ENCODE data around the gene IRAG1. TPM values are rescaled to one million over a fixed set of nuclear protein-coding genes. Genes with fewer than 3 reads are reported as not detected.

The IRAG1 gene, protein sequence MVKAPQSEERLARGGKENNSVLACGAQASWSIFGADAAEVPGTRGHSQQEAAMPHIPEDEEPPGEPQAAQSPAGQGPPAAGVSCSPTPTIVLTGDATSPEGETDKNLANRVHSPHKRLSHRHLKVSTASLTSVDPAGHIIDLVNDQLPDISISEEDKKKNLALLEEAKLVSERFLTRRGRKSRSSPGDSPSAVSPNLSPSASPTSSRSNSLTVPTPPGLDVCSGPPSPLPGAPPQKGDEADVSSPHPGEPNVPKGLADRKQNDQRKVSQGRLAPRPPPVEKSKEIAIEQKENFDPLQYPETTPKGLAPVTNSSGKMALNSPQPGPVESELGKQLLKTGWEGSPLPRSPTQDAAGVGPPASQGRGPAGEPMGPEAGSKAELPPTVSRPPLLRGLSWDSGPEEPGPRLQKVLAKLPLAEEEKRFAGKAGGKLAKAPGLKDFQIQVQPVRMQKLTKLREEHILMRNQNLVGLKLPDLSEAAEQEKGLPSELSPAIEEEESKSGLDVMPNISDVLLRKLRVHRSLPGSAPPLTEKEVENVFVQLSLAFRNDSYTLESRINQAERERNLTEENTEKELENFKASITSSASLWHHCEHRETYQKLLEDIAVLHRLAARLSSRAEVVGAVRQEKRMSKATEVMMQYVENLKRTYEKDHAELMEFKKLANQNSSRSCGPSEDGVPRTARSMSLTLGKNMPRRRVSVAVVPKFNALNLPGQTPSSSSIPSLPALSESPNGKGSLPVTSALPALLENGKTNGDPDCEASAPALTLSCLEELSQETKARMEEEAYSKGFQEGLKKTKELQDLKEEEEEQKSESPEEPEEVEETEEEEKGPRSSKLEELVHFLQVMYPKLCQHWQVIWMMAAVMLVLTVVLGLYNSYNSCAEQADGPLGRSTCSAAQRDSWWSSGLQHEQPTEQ
- 15.4 and 23.8 TPM in 2 replicates for total RNA-seq (2014; rRNA removed; shearing (Covaris generic))

DNA sequence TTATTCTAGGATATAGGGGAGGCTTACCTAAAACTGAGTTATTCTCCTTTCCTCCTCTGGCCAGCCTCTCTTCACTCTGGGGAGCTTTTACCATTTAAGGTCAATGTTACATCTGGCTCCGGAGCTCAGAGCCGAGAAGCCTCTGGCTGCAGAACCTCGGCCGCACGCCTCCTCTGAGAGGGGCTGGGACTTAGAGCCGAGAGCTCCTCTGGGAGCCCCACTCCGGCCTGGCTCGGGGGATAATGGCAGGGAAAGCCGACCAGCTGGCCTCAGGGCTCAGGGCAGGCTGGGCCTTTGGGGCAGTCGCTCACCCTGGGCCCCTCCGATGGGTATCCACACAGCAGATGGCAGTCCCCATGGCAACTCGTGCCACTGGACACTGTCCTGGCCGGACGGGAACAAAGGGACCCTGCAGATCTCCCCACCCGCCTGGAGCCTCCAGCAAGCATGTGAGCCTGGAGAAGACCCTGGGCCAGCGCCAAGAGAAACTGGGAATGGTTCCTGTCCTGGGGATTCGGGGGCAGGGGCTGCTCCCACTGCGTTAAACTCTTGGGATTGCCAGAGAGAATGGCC is at the start of gene IRAG1:
TSS of gene IRAG1 (minus strand) at position 247 of the 573 bp plus-strand sequence. CDS start at position 94, 153 bp downstream.
- DNase-seq (ENCODE audit: low read depth) = peak; percentile 87

DNA sequence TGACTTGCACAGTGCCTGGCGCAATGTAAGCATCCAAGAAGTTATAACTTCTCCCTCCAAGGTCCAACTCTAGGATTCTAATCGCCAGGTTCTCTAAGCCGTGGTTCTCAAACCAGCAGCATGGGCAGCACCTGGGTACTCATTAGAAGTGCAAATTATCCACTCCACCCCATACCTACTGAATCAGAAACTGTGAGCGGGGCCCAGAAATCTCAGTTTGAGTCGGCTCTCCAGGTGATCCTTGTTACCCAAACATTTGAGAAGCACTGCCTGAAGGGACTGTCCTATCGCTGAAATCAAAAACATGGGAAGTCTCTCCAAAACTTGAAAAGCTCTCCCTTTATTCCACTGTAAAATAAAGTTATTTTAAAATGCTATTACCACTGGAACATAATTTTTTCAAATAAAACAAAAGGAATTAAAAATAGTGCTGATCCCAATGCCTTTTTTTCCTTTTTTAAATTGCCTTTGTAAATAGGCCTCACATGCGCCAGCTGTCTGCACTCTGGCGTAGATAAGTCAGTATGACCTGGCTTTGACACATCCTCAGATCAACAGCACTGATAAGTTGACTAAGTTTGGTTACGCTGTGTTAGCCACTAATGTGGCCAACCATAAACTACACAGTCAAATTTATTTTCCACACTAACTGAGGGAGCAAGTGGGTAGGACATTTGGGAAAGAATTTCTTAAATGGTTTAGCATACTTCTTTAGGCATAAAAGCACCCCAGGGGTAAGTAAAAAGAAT is 49.1 kb upstream of the IRAG1 start:
- peak; percentile 91 for DNase-seq (ENCODE audit: low read depth)

DNA sequence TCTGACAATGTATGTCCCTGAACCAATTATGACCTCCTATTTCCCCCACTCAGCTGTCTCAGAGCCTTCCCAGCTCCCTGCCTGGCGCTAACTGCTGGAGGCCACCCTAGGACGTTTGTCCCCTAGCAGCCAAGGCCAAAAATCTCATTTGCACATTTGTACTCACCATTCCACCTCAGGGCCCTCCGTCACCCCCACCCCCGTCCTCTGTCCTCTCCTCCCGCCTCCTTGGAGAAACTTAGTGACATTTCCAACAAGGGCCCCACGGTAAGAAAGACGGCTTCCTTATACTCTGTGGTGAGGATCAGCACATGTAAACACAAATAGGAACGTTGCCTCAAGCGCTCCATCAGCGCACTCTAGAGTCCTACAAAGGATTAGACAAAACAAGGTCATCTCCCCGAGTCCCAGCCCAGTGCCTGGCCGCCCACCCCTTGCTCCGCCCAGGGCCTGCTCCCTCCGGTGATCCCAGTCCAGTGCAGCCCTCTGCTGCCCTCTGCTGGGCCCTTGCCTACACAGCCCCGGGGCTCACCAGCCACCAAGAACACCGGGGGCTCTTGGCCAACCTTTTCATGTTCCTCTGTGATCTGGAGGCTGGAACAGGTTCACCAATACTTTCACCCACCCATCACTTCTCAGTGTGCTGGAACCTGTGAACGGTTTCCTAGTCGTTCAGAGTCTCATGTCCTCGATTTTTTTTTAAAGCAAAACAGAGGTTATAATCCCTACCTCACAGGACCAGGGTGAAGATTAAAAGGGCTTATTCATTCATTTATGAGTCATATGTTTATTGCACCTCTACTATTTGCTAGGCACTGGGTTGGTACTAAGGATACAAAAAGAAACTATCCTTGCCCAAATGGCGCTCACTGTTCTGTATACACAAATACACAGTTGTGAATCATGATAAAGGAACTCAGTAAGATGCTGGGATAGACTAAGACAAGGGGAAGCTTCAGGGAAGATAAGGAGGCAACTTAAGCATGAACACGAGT is 42.2 kb upstream of the IRAG1 start:
- DNase-seq (ENCODE audit: low read depth) = peak; percentile 96

DNA sequence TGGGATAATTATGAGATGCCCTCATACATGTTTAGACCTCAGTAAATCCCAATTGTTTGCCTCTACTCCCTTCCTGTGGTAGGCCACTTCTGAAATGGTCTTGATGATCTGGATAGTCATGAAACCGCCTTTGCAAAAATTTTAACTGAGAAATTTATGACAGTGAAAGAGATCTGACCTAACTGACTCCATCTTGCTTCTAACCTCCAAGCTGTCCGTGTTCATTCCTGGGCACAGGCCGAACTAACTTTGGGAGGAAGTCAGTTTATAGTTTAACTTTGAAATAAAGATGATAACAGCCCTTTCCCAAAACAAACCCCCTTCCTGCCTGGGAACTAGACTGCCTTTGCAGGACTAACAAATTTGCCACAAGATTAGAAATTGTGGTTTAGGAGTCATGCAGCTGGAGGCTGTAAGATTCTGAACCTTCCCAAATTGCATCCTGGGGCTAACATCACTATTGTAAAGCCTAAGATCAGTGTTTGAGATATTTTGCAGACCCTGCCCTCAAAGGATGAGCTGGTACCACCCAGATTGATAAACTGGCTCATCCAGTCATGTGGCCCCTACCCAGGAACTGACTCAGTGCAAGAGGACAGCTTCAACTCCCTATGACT is 37.6 kb upstream of the IRAG1 start:
- peak; percentile 94 for DNase-seq (ENCODE audit: low read depth)

DNA sequence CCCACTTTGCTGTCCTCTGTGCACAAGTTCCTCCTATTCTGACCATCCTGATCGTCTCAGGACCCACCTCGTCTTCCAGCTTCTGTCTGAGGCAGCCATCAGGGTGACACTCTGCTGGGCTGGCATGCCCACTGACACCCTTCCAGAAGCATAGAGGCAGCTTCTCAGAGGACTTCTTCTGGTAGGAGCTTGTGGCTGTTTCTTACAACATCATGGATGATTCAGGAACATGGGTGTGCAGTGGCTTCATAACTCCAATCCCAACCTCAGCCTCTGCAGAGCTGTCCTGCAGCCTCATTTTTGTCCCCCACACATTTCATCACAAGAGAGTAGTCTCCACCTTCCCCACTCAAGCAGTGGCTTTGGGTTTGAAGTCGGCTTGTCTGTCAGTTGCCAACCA is 36.6 kb upstream of the IRAG1 start:
- DNase-seq (ENCODE audit: low read depth) = no peak

DNA sequence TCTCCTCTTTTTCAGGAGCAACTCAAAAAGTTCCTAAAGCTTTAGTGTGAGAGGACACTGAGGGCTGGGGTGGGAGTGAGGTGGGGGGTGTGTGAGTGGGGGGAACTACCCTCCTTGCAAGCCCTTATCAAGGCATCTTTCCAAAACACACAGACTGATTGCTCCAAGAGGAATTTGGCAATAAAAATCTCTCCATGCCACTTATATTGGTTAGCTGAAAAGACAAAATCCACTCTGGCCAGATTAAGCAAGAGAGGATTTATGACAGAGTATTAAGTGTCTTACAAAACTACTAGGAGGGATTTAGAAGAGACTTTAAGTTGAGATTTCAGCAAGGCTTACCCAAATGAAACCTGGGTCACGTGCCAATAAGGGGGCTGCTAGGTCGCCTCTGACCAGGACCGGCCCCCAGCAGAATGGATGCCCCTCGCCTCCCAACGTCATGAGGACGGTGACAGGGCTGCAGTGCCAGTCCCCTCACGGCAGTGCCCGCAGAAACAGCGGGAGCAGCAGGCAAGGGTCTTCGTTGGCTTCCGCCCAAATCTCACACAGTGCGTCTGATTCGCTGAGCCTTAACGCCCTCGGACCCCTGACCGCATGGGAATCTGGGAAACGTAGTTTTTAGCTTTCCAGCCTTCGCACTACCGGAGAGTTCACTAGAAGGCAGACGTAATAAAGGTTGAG is 35.4 kb upstream of the IRAG1 start:
- no peak for DNase-seq (ENCODE audit: low read depth)

DNA sequence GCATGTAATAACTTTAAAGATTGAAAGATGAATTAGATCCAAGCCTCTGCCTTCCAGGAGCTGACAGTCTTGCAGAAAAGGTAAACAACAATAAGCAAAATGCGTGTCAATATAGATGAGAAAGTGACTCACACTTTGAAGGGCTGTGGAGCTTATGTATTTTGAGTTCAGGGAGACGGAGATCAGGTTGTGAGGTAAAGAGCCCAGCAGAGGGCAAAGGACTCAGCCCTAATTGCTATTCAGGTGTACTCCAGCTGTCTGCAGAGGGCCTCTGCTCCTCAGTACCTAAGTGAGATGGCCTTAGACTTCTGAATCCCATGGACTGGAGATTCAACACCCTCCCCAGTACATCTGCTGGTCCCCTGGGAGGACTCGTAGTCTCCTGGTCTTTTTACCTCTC is 34.6 kb upstream of the IRAG1 start:
- no peak for DNase-seq (ENCODE audit: low read depth)

DNA sequence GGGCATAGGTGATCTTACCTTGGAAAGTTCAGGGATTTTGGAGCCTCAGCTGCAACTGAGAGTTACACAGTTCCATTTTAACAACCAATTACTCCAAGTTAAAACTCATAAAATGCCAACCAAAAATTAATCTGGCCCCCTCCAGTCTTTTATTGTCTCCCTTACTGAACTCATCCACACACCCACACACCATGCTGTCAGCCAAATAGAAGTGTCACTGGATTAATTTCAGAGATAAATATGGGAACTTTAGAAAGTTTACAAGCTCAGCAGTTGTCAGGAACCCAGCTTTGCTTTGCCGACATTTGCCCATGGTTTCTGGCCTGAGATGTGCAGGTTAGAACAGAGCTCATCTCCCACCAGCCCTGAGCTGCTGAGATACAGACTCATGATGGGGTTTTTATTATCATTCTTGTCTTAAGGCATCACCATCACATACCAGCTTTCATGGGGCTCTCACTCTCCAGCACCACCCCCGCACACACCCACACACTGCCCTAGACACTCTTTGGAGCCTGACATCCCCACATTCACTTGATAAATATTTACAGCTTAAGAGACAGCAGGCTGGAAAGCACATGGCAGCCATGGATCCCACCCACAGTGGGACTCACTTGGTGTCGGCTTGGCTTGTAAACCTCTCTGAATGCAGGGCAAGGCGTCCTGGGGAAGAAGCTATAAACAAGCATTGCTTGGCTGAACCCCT is 33.7 kb upstream of the IRAG1 start:
- no peak for DNase-seq (ENCODE audit: low read depth)

DNA sequence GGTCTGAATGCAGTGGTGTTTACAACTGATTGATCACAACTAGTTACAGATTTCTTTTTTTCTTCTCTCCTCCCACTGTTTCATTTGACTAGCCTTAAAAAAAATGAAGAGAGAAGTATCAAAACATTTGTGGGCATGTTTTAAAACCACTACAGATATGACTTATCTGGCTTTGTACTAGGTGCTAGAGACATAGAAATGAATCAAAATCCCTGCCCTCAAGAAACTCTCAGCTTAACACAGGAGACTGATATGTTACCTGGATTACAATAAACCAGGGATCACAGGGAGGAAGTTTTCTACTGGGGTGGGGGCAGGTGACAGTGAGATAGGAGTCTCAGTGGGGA is 32.3 kb upstream of the IRAG1 start:
- DNase-seq (ENCODE audit: low read depth) = no peak

DNA sequence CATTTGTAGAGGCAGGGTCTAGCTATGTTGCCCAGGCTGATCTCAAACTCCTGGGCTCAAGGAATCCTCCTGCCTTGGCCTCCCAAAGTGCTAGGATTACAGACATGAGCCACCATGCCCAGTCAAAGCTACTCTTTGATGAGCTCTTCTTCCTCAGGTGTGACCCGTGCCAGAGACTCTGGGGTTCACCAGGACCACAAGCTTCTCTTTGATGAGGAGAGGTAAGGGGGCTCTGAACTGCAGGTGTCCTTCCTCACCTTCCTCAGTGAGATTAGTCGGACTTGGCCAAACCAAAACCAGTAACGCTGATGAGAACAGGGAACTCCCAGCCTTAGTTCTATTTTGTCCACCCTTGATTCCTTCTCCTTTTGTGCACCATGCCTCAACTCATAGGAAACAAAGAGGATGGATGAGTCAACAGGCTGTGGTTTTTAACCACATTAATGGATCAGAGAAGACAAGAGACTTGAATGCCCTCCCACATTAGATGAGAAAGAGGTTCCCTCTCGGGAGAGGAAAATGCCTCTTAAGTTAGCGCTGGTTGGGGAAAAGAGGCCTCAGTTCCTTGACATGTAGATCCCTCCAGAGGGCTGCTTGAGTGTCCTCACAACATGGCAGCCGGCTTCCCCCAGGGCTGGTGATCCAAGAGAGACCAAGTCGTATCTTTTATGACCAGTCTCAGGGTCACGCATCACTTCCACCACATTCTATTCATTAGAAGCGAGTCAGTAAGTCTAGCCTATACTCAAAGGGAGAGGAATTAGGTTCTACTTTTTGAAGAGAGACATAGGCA is 31.8 kb upstream of the IRAG1 start:
- peak; percentile 96 for DNase-seq (ENCODE audit: low read depth)

DNA sequence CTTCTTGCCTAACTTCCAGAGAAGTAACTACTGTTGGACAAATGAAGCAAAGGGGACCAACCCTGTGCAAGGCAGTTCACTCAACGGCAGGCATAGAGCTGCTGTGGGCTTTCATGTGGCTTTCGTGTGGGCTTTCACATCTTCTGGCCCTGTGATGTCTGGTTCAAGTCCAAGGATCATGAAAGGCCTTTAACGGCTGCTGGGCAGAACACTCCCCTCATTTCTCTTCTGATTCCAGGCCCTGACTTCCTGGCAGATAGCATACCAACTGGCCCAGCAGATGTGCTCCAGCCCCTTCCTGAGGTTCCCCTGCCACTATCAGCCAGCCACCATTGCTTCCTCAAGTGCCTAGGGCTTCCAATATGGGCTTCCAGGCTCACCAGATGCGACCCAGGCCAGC is 28.8 kb upstream of the IRAG1 start:
- peak; percentile 67 for DNase-seq (ENCODE audit: low read depth)

DNA sequence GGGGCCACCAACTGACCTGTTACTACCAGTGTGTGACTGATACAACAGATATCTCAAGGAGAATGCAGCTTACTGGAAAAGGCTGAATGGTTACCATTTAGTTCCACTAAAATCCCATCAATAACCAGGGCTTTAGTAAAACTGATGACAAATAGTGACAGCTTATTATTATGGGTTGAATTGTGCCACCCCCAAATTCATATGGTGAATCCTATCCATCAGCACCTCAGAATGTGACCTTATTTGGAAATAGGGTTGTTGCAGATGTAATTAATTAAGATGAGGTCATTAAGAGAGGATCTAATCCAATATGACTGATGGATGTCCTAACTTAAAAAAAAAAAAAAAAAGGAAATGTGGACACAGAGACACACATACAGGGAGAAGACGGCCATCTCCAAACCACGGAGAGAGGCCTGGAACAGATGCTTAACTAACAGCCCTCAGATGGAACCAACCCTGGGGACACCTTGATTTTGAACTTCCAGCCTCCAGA is 27.4 kb upstream of the IRAG1 start:
- no peak for DNase-seq (ENCODE audit: low read depth)

DNA sequence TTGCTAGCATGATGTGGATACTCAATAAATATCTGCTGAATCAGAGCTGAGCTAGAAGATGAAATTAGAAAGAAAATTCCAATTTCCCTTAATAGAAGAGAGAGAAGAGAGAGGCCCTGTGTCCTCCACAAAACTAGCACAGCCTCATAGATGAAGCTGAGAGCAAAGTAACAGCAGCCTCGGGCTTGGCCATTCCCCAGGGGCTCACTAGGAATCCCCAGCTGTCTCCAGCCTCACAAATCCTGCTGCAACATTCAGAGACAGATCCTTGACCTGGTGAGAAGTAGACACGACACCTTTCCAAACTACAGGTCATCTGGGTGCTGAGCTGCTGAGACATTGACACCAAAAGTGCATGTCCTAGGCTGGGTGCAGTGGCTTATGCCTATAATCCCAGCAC is 26.1 kb upstream of the IRAG1 start:
- DNase-seq (ENCODE audit: low read depth) = no peak

DNA sequence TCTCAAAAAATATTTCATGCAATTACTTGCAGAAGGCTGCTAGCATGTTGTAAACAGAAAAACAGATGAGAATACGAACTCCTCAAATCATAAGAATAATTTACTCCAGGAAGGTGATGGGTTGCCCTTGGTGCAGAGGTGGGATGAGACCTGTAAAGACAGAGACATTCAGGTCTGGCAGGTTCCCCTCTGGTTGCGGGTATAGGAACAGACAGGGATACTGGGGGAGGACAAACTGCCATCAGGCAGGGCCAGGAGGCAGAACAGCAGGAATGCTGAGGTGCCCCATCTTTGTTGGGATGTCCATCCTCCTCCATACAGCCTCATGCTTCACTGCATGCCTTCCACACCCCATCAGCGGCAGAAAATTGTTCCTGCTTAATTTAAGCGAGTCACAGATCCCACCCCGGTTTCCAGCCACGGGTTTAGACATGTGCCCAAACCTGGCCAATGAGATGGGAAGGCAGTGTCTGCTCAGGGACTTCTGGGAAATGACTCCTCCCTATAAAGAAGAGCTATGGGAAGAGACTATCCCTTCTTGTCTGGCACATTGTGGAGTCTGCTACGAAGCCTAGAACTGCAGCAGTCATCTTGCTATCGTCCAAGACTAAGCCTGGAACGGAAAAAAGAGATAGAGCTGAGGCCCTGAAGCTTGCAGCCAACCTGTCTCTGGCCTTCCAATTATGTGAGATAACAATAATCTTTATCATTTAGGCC is 23.1 kb upstream of the IRAG1 start:
- no peak for DNase-seq (ENCODE audit: low read depth)

DNA sequence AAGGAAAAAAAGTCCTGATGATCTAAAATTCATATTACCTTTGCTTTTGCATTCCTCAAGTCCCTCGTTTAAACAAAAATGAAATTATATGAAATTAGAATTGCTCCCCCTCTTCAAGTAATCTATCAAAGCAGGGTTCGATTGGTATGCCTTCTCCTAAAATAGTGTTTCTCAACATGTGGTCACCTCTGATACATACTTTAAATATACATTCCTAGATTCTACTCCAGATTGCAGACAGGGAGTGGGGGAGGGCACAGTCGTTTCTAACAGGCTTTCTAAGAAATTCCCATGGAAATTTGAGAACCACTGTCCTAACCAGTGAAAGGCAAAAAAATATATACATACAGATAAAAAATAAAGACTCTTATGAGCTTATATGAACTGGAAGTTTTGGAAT is 22.6 kb upstream of the IRAG1 start:
- DNase-seq (ENCODE audit: low read depth) = no peak

DNA sequence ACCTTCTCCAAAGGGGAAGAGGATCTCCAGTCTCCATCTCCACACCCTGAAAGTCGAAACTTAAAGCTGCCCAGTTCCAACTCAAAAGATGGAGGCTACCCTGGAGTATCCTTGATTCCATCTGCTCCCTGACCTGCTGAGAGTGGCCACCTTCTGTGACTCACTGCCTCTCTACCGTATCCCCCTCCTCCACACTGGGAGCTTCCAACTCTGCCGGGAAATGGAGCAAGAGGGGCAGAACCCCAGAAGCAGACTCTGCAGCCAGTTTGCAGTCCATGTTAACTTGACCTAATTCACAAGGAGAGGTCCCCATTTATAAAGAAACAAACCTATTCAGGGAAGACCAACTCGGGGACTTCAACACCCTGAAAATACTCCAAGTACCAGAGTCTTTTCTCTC is 22.0 kb upstream of the IRAG1 start:
- DNase-seq (ENCODE audit: low read depth) = no peak

Measured in RPMI7951 (cell line).